Gastroesophageal sphincter (tissue), 4 donors: ENCODE results near the gene CTNND2. TPM values are rescaled to one million over a fixed set of nuclear protein-coding genes. Genes with fewer than 3 reads are reported as not detected.

Experiments
- ATAC-seq: fragments of 150-250 bp; one replicate; pipeline ENCODE4 v1.9.1; 2016; ENCODE audit warnings: mild to moderate bottlenecking, moderate library complexity
- H3K27ac ChIP-seq, 4 donors: fragments of 200-600 bp; sonication (generic) in 3 of 4; 1 replicate in 3 of 4; 2 replicates in 1 of 4; pipeline ENCODE4 v1.5.1; 2016 to 2019
- H3K27me3 ChIP-seq: fragments of 200-600 bp; sonication (generic); one replicate; pipeline ENCODE4 v1.5.1; 2019
- H3K36me3 ChIP-seq, 2 donors: fragments of 200-600 bp; sonication (generic); one replicate each; pipeline ENCODE4 v1.5.1; 2019; ENCODE audit warnings: control low read depth in 1 of 2
- H3K4me1 ChIP-seq, 3 donors: fragments of 200-600 bp; sonication (generic); 1 replicate in 2 of 3; 2 replicates in 1 of 3; pipeline ENCODE4 v1.5.1; 2016 to 2019; ENCODE audit warnings: control low read depth in 2 of 3
- H3K4me3 ChIP-seq, 2 donors: fragments of 200-600 bp; sonication (generic); one replicate each; pipeline ENCODE4 v1.5.1; 2019; ENCODE audit warnings: mild to moderate bottlenecking in 1 of 2, moderate library complexity in 1 of 2
- H3K9me3 ChIP-seq, 3 donors: fragments of 200-600 bp; sonication (generic); one replicate each; pipeline ENCODE4 v1.5.1; 2017 to 2019; ENCODE audit warnings: control low read depth in 2 of 3
- CTCF ChIP-seq, 4 experiments: fragments of 200-600 bp in 2 of 4; fragments of 450-650 bp in 2 of 4; sonication (generic) in 1 of 4; IDR thresholded peaks; one replicate each; pipeline ENCODE4 v1.5.1; 2017 to 2019; ENCODE audit warnings: antibody characterized with exemption in 4 of 4, mild to moderate bottlenecking in 2 of 4, moderate library complexity in 2 of 4
- EP300 ChIP-seq: sonication (generic); formaldehyde crosslinking; IDR thresholded peaks from one replicate; pipeline ENCODE4 v1.6.1; 2017; ENCODE audit warnings: antibody characterized with exemption, mild to moderate bottlenecking
- POLR2A ChIP-seq, 2 donors: fragments of 450-650 bp; IDR thresholded peaks; one replicate each; pipeline ENCODE4 v1.6.1; 2017; ENCODE audit warnings: antibody characterized with exemption in 2 of 2, mild to moderate bottlenecking in 2 of 2, moderate library complexity in 1 of 2
- POLR2AphosphoS5 ChIP-seq: sonication (generic); formaldehyde crosslinking; IDR thresholded peaks from one replicate; pipeline ENCODE4 v1.6.1; 2017; ENCODE audit warnings: antibody characterized with exemption
- WGBS, 2 donors: methylation state at CpG; one replicate each; pipeline ENCODE4 v1.1.5; 2018; ENCODE audit warnings: low coverage in 1 of 2; 5-methylcytosine and 5-hydroxymethylcytosine counted together
- small RNA-seq, 4 donors: library from RNA; depleted of rRNA; stranded (forward); fragments of <200 nt; gene quantifications; one replicate each; pipeline ENCODE3, GENCODE V24; 2016
- total RNA-seq, 4 donors: library from RNA; depleted of rRNA; stranded (reverse); fragments of >200 nt; gene quantifications; one replicate each; pipeline ENCODE4 v1.1.0, GENCODE V29; 2016

The CTNND2 gene
- total RNA-seq, 4 donors from 2014 or later, result 0.40 to 3.1 (median 1.9) TPM

DNA sequence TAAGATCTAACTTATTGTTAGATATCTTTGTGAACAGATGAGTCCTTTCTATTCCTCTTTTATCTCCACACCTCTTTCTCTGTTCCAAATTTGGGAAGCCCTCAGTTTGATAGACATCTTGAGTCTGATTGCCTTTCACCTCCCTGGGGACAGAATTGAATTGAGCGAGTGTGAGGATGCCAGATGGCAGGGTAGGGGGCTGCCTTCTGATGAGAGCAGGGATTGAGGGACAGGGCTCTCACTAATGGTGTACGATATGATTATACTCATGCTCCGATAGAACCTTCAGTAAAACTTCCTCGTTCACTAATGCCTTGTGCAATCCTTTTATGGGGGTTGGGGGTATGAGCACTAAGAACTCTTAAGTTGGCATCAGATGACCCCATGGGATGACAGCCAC lies 971.1 kb downstream of the CTNND2 start:
- 82% methylated on average over 3 to 4 of the region's 4 CpGs for WGBS, 2 donors
- Histone ChIP-seq H3K4me3 (no peak overlapping the region), H3K4me1 (no peaks in the 10 kb centered on the region), H3K27ac (no peak overlapping the region), H3K36me3 (no peaks in the 10 kb centered on the region), H3K27me3 (peaks cover 7% of the 10 kb centered on the region), H3K9me3 (no peaks in the 10 kb centered on the region)
- no peak for ATAC-seq
- no peak for TF ChIP-seq EP300
- TF ChIP-seq CTCF (IDR thresholded peaks at IDR 0.05), result no peak
- no peak for TF ChIP-seq POLR2AphosphoS5
- no peak for TF ChIP-seq POLR2A (IDR thresholded peaks at IDR 0.05)

- no peak for ATAC-seq
- WGBS, 2 donors, result 88 to 92% methylated on average over 1 of the region's 1 CpG
- H3K4me3 ChIP-seq, result no peak overlapping the region
- no peak for TF ChIP-seq EP300
- no peak for TF ChIP-seq CTCF (IDR thresholded peaks at IDR 0.05)
- TF ChIP-seq POLR2A (IDR thresholded peaks at IDR 0.05), result no peak
- no peak for TF ChIP-seq POLR2AphosphoS5
- H3K4me1 ChIP-seq, result no peaks in the 10 kb centered on the region
- peaks cover 7% of the 10 kb centered on the region for H3K27me3 ChIP-seq
- no peak overlapping the region for H3K27ac ChIP-seq
- H3K36me3 ChIP-seq, result no peaks in the 10 kb centered on the region
- peaks cover 0 to under 1% (median 0%) of the 10 kb centered on the region in 3 donors for H3K9me3 ChIP-seq
Measured at GRCh38 chr5:10932426-10932825, 971.8 kb downstream of the CTNND2 start.

GRCh38 chr5:10927608-10928007 lies 976.6 kb downstream of the CTNND2 start:
- H3K36me3 ChIP-seq, result no peaks in the 10 kb centered on the region
- H3K4me1 ChIP-seq, result no peaks in the 10 kb centered on the region
- peaks cover 0 to 6% (median 0%) of the 10 kb centered on the region in 3 donors for H3K9me3 ChIP-seq
- ATAC-seq, result no peak
- H3K27me3 ChIP-seq, result peaks cover 3% of the 10 kb centered on the region
- H3K27ac ChIP-seq, result no peak overlapping the region
- TF ChIP-seq CTCF (IDR thresholded peaks at IDR 0.05), result no peak
- no peak for TF ChIP-seq POLR2AphosphoS5
- TF ChIP-seq POLR2A (IDR thresholded peaks at IDR 0.05), result no peak
- TF ChIP-seq EP300, result no peak
- H3K4me3 ChIP-seq, result no peak overlapping the region

GRCh38 chr5:10923310-10923709 lies 980.9 kb downstream of the CTNND2 start:
- Histone ChIP-seq H3K27me3 (no peaks in the 10 kb centered on the region), H3K4me1 (no peaks in the 10 kb centered on the region), H3K27ac (no peak overlapping the region), H3K9me3 (peaks cover 0 to 6% (median 0%) of the 10 kb centered on the region in 3 donors), H3K4me3 (no peak overlapping the region), H3K36me3 (no peaks in the 10 kb centered on the region)
- no peak for ATAC-seq
- no peak for TF ChIP-seq POLR2A (IDR thresholded peaks at IDR 0.05)
- WGBS, 2 donors, result 44 to 58% methylated on average over 2 to 3 of the region's 3 CpGs

Small RNA genes lying within 50 kb of the gene (small RNA-seq; reads per million reads assigned to genes)
- 0 reads per million in 4 donors for gene RNU6-429P
